ENCODE measurements around the gene MT1A. TPM values are rescaled to one million over a fixed set of nuclear protein-coding genes. Genes with fewer than 3 reads are reported as not detected.

MT1A gene
- total RNA-seq, 2 donors from 2014 or later: not detected

DNA sequence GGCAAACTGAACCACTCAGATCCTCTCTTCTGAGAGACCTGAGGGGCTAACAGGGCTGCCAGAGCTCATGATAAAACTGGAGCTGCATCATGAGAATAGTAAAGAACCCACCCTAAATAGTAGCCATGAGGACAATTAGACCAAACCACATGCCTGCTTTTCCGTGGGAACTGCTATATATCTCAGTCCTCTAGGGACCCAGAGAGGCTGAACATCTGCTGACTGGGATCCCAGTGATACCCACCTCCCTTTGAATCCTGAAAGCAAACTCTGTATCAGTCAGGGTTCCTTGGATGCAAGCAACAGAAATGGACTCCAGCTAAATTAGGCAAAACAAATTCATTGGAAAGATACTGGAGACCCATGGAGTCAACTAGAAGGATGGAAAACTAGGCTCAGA lies 50.3 kb downstream of the MT1A start:
- Mint-ChIP-seq H3K27me3 (no peaks in the 10 kb centered on the region), H3K4me1 (peaks cover 7% of the 10 kb centered on the region), H3K36me3 (ENCODE audit: low read depth) (peaks cover 4% of the 10 kb centered on the region), H3K4me3 (no peak overlapping the region), H3K27ac (no peak overlapping the region)
- no peak for ATAC-seq
- H3K9me3 ChIP-seq (ENCODE audit: control insufficient read depth, low read length, poor library complexity, severe bottlenecking): no peaks in the 10 kb centered on the region
- DNase-seq: no peak

DNA sequence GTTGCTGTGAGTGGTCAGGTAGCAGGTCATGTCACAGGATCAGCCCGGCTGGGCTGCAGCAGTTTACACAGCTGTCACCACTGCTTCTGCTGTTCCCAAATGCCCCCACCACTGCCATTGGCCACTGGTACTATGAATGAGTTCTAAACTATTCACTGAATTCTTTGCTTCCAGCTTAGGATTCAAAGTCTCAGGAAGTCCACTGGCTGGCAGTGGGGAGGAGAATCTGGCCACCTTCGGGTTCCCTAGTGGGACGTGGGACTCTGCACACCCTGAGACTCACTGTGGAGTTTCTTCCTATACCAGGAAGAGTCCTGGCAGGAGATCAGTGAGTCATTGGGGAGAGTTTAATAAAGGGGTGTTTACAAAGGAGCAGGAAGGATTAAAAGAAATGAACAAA lies 50.7 kb downstream of the MT1A start:
- no peak for ATAC-seq
- peaks cover 4% of the 10 kb centered on the region for H3K36me3 Mint-ChIP-seq (ENCODE audit: low read depth)
- no peak overlapping the region for H3K4me3 Mint-ChIP-seq
- no peaks in the 10 kb centered on the region for H3K9me3 ChIP-seq (ENCODE audit: control insufficient read depth, low read length, poor library complexity, severe bottlenecking)
- no peak for DNase-seq
- H3K27ac Mint-ChIP-seq: no peak overlapping the region
- no peaks in the 10 kb centered on the region for H3K27me3 Mint-ChIP-seq
- peaks cover 4% of the 10 kb centered on the region for H3K4me1 Mint-ChIP-seq

Other genes starting within 250 kb of the MT1A start
- 100 to 1,000 TPM in 1 of 2 donors, 10 to 100 TPM in 1; 64.8 to 102 TPM for gene AMFR, start 213.1 kb upstream of the MT1A start, total RNA-seq
- gene NUDT21, start 187.3 kb upstream of the MT1A start, total RNA-seq: 10 to 100 TPM; 84.8 to 92.2 TPM
- 10 to 100 TPM; 19.9 to 26.1 TPM for gene OGFOD1, start 187.1 kb upstream of the MT1A start, total RNA-seq
- 10 to 100 TPM; 47.2 to 60.9 TPM for gene BBS2, start 118.6 kb upstream of the MT1A start, total RNA-seq
- gene MT4, start 73.6 kb upstream of the MT1A start, total RNA-seq: not detected
- gene MT3, start 49.1 kb upstream of the MT1A start, total RNA-seq: not detected
- 10 to 100 TPM; 36.4 to 43.4 TPM for gene MT2A, start 30.1 kb upstream of the MT1A start, total RNA-seq
- 1 to 10 TPM; 1.9 to 8.7 TPM for gene MT1E, start 12.9 kb upstream of the MT1A start, total RNA-seq
- not detected for gene MT1M, start 6.0 kb upstream of the MT1A start, total RNA-seq
- not detected for gene MT1B, start 13.2 kb downstream of the MT1A start, total RNA-seq
- gene MT1F, start 19.3 kb downstream of the MT1A start, total RNA-seq: 1 to 10 TPM; 3.3 to 8.8 TPM
- gene MT1G, start 29.4 kb downstream of the MT1A start, total RNA-seq: under 1 TPM in 1 of 2 donors, not detected in 1; 0.85 TPM
- gene MT1H, start 31.1 kb downstream of the MT1A start, total RNA-seq: not detected
- gene MT1X, start 43.8 kb downstream of the MT1A start, total RNA-seq: 10 to 100 TPM; 22.0 to 22.1 TPM
- gene NUP93, start 91.5 kb downstream of the MT1A start, total RNA-seq: 10 to 100 TPM; 59.0 to 59.1 TPM
- not detected for gene SLC12A3, start 226.5 kb downstream of the MT1A start, total RNA-seq